Neutrophil (primary cell): ENCODE data around the gene LTBP1.

Experiments
- H3K27ac ChIP-seq: fragments of 200-600 bp; sonication (generic); 2 replicates; pipeline ENCODE4 v1.5.1; 2016; ENCODE audit warnings: mild to moderate bottlenecking, moderate library complexity
- H3K27me3 ChIP-seq: fragments of 200-600 bp; sonication (generic); 2 replicates; pipeline ENCODE4 v1.6.0; 2016; ENCODE audit warnings: mild to moderate bottlenecking
- H3K36me3 ChIP-seq: fragments of 200-600 bp; sonication (generic); 2 replicates; pipeline ENCODE4 v1.5.1; 2017
- H3K4me1 ChIP-seq, 2 experiments: fragments of 200-600 bp in 1 of 2; sonication (generic) in 1 of 2; 1 replicate in 1 of 2; 2 replicates in 1 of 2; pipeline versions ENCODE4 v1.5.1 to v1.6.1; 2013 to 2016; ENCODE audit warnings: low read depth in 1 of 2, low read length in 1 of 2, mild to moderate bottlenecking in 1 of 2, moderate library complexity in 1 of 2; ENCODE audit not compliant: control insufficient read depth in 1 of 2, insufficient read depth in 1 of 2
- H3K4me3 ChIP-seq, 2 experiments: fragments of 200-600 bp in 1 of 2; sonication (generic) in 1 of 2; 1 replicate in 1 of 2; 2 replicates in 1 of 2; pipeline ENCODE4 v1.5.1; 2013 to 2016; ENCODE audit warnings: low read depth in 1 of 2, low read length in 1 of 2, mild to moderate bottlenecking in 1 of 2, moderate library complexity in 1 of 2
- H3K9me3 ChIP-seq: fragments of 200-600 bp; sonication (generic); 2 replicates; pipeline ENCODE4 v1.5.1; 2016
- CTCF ChIP-seq: fragments of 200-600 bp; sonication (generic); IDR thresholded peaks from 2 replicates; pipeline ENCODE4 v1.5.1; 2016; ENCODE audit warnings: antibody characterized with exemption

LTBP1 gene

GRCh38 chr2:33421820-33422219, 475.1 kb downstream of the LTBP1 start:
- H3K27me3 ChIP-seq = no peaks in the 10 kb centered on the region
- H3K9me3 ChIP-seq = no peaks in the 10 kb centered on the region
- no peak overlapping the region for H3K4me3 ChIP-seq
- H3K36me3 ChIP-seq = no peaks in the 10 kb centered on the region
- TF ChIP-seq CTCF = no peak
- H3K4me1 ChIP-seq = no peaks in the 10 kb centered on the region
- no peak overlapping the region for H3K27ac ChIP-seq

GRCh38 chr2:33425161-33425560, 478.4 kb downstream of the LTBP1 start:
- no peak for TF ChIP-seq CTCF
- Histone ChIP-seq H3K4me1 (no peaks in the 10 kb centered on the region), H3K27me3 (no peaks in the 10 kb centered on the region), H3K27ac (no peak overlapping the region), H3K9me3 (no peaks in the 10 kb centered on the region), H3K4me3 (no peak overlapping the region), H3K36me3 (no peaks in the 10 kb centered on the region)

GRCh38 chr2:33425586-33426031, 478.9 kb downstream of the LTBP1 start:
- TF ChIP-seq CTCF = no peak
- H3K27ac ChIP-seq = no peak overlapping the region
- H3K4me1 ChIP-seq = no peaks in the 10 kb centered on the region
- H3K27me3 ChIP-seq = no peaks in the 10 kb centered on the region
- no peak overlapping the region for H3K4me3 ChIP-seq
- no peaks in the 10 kb centered on the region for H3K36me3 ChIP-seq
- H3K9me3 ChIP-seq = no peaks in the 10 kb centered on the region

GRCh38 chr2:33426666-33427231, 480.0 kb downstream of the LTBP1 start:
- Histone ChIP-seq H3K4me3 (no peak overlapping the region), H3K27ac (no peak overlapping the region), H3K4me1 (no peaks in the 10 kb centered on the region), H3K36me3 (no peaks in the 10 kb centered on the region), H3K9me3 (no peaks in the 10 kb centered on the region), H3K27me3 (no peaks in the 10 kb centered on the region)
- TF ChIP-seq CTCF = no peak

- Histone ChIP-seq H3K9me3 (no peaks in the 10 kb centered on the region), H3K4me1 (no peaks in the 10 kb centered on the region), H3K4me3 (no peak overlapping the region), H3K27ac (no peak overlapping the region), H3K27me3 (no peaks in the 10 kb centered on the region), H3K36me3 (no peaks in the 10 kb centered on the region)
- no peak for TF ChIP-seq CTCF
These were observed 483.3 kb downstream of the LTBP1 start for GRCh38 chr2:33430077-33430476.

GRCh38 chr2:33430856-33431255, 484.1 kb downstream of the LTBP1 start:
- no peaks in the 10 kb centered on the region for H3K27me3 ChIP-seq
- no peak for TF ChIP-seq CTCF
- H3K9me3 ChIP-seq = no peaks in the 10 kb centered on the region
- no peak overlapping the region for H3K4me3 ChIP-seq
- no peaks in the 10 kb centered on the region for H3K36me3 ChIP-seq
- no peak overlapping the region for H3K27ac ChIP-seq
- no peaks in the 10 kb centered on the region for H3K4me1 ChIP-seq
